ENCODE data around the gene FBXL5. TPM values are rescaled to one million over a fixed set of nuclear protein-coding genes. Genes with fewer than 3 reads are reported as not detected.

The FBXL5 gene
- total and polyA plus RNA-seq, 2 donors from 2014 or later: 95.3 to 98.4 TPM

DNA sequence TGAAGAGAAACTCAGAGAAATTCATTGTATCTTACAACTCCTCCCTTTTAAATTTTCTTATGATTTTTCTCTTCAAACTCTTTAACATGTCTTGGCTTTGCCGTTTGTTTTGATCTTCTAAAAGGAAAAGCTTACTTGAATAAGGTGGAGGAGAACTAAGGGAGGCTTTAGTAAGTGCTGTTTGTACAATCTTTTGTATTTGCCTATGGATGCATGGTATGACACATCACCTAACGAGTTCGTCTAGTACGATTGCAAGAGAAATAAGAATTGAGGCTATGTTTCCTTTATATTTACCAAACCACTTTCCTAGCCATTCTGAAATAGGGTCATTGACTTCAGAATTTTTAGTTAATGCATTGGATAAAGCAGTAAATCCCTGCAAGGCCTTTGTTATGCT lies 39.3 kb upstream of the FBXL5 start:
- TF ChIP-seq, protein P1, sequence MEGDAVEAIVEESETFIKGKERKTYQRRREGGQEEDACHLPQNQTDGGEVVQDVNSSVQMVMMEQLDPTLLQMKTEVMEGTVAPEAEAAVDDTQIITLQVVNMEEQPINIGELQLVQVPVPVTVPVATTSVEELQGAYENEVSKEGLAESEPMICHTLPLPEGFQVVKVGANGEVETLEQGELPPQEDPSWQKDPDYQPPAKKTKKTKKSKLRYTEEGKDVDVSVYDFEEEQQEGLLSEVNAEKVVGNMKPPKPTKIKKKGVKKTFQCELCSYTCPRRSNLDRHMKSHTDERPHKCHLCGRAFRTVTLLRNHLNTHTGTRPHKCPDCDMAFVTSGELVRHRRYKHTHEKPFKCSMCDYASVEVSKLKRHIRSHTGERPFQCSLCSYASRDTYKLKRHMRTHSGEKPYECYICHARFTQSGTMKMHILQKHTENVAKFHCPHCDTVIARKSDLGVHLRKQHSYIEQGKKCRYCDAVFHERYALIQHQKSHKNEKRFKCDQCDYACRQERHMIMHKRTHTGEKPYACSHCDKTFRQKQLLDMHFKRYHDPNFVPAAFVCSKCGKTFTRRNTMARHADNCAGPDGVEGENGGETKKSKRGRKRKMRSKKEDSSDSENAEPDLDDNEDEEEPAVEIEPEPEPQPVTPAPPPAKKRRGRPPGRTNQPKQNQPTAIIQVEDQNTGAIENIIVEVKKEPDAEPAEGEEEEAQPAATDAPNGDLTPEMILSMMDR (IDR thresholded peaks at IDR 0.05; ENCODE audit: borderline replicate concordance, extremely low read depth, insufficient read depth): no peak
- Histone ChIP-seq H3K4me1 (ENCODE audit: control insufficient read depth in 2 of 3, insufficient read depth in 2 of 3, low read depth in 1 of 3, low read length in 3 of 3) (no peaks in the 10 kb centered on the region), H3K4me3 (ENCODE audit: low read length in 3 of 3) (no peak overlapping the region), H3K27me3 (ENCODE audit: control insufficient read depth, insufficient read depth, low read length) (no peaks in the 10 kb centered on the region), H3K9ac (ENCODE audit: low read length in 3 of 3) (no peak overlapping the region), H3K27ac (ENCODE audit: low read depth in 2 of 2, low read length in 2 of 2) (no peak overlapping the region), H3K36me3 (ENCODE audit: control insufficient read depth in 2 of 3, insufficient read depth in 3 of 3, low read length in 3 of 3) (no peaks in the 10 kb centered on the region), H3K9me3 (ENCODE audit: control insufficient read depth in 2 of 3, insufficient read depth in 1 of 3, low read length in 3 of 3) (no peaks in the 10 kb centered on the region)
- no peak for DNase-seq
- FAIRE-seq: no peak
- intact Hi-C loops (cut with DNase I): no loop called here

DNA sequence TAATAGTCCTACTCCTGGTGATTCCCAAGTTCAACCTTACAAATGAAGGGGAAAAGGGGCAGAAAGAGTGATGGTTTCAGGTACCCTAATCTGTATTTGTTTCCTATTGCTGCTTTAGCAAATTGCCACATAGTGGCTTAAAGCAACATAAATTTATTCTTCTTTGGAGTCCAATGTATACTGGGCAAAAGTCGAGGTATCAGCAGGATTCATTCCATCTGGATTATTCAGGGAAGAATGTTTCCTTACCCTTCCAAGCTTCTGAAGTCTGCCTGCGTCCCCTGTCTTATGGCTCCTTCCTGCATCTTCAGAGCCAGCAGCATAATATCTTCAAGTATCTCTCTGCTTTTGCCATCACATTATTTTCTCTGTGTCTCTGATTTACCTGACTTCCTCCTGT lies 37.4 kb upstream of the FBXL5 start:
- Histone ChIP-seq H3K27ac (ENCODE audit: low read depth in 2 of 2, low read length in 2 of 2) (no peak overlapping the region), H3K4me3 (ENCODE audit: low read length in 3 of 3) (no peak overlapping the region), H3K9ac (ENCODE audit: low read length in 3 of 3) (no peak overlapping the region), H3K36me3 (ENCODE audit: control insufficient read depth in 2 of 3, insufficient read depth in 3 of 3, low read length in 3 of 3) (no peaks in the 10 kb centered on the region), H3K4me1 (ENCODE audit: control insufficient read depth in 2 of 3, insufficient read depth in 2 of 3, low read depth in 1 of 3, low read length in 3 of 3) (no peaks in the 10 kb centered on the region), H3K27me3 (ENCODE audit: control insufficient read depth, insufficient read depth, low read length) (no peaks in the 10 kb centered on the region), H3K9me3 (ENCODE audit: control insufficient read depth in 2 of 3, insufficient read depth in 1 of 3, low read length in 3 of 3) (no peaks in the 10 kb centered on the region)
- intact Hi-C loops (cut with DNase I): no loop called here
- TF ChIP-seq, protein P1 (IDR thresholded peaks at IDR 0.05; ENCODE audit: borderline replicate concordance, extremely low read depth, insufficient read depth): no peak
- DNase-seq: no peak
- no peak for FAIRE-seq

DNA sequence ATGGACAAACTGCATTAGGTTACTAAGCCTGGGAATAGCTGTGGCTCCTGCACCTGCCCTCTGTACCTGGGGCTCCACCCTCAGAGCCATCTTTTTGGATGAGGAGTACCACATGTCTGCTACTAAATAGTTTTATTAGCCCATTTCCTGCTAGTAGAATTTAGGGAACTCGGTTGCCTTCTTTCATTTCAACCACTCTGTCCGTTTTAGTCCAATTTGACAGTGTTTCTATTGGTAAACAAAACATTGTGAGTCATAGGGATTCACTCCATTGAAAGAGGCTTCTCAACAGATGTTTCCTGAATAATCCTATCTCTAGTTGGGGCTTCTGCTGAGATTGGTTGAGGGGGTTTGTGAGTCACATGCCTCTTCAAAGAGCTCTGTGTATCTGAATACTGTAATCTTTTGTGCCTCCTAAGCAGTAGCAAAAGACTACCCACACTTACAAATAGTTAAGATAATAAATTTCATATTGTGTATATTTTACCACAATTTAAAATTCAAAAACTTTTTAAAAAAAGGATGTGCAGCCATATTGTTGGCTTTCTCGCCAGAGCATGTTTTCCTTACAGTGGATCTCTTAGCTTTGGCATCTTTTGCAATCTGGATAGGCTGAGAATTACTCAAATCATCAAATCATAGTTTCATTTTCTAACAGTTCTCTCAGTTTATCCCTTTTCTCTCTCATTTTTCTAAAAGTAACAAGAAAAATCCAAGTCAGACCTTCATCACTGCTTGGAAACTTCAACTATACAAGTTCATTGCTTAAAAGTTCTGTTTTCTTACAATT lies 36.4 kb upstream of the FBXL5 start:
- H3K9me3 ChIP-seq (ENCODE audit: control insufficient read depth in 2 of 3, insufficient read depth in 1 of 3, low read length in 3 of 3): no peaks in the 10 kb centered on the region
- FAIRE-seq (no peak), DNase-seq (no peak)
- no peaks in the 10 kb centered on the region for H3K4me1 ChIP-seq (ENCODE audit: control insufficient read depth in 2 of 3, insufficient read depth in 2 of 3, low read depth in 1 of 3, low read length in 3 of 3)
- peaks cover 0 to 7% (median 0%) of the 10 kb centered on the region in 3 donors for H3K36me3 ChIP-seq (ENCODE audit: control insufficient read depth in 2 of 3, insufficient read depth in 3 of 3, low read length in 3 of 3)
- TF ChIP-seq, protein P1 (IDR thresholded peaks at IDR 0.05; ENCODE audit: borderline replicate concordance, extremely low read depth, insufficient read depth): no peak
- H3K27ac ChIP-seq (ENCODE audit: low read depth in 2 of 2, low read length in 2 of 2): no peak overlapping the region
- H3K9ac ChIP-seq (ENCODE audit: low read length in 3 of 3): no peak overlapping the region
- intact Hi-C loops (cut with DNase I): no loop called here
- H3K27me3 ChIP-seq (ENCODE audit: control insufficient read depth, insufficient read depth, low read length): no peaks in the 10 kb centered on the region
- H3K4me3 ChIP-seq (ENCODE audit: low read length in 3 of 3): no peak overlapping the region
